H1 (cell line): ENCODE results near the gene IL9R. TPM values are rescaled to one million over a fixed set of nuclear protein-coding genes. Genes with fewer than 3 reads are reported as not detected.

Experiments
- CTCF ChIA-PET: fragments of 300-600 bp; sonication (Branson Sonifier 250); formaldehyde crosslinking; loops from one replicate; lab custom pipeline; 2021; ENCODE audit not compliant: partially characterized antibody; lab: Charles Lee
- POLR2A ChIA-PET: fragments of 300-600 bp; sonication (Branson Sonifier 250); formaldehyde crosslinking; loops from one replicate; lab custom pipeline; 2021; ENCODE audit warnings: inconsistent platforms; ENCODE audit not compliant: partially characterized antibody; lab: Charles Lee
- DNase-seq, 2 experiments: peaks; one replicate each; pipeline versions ENCODE4 v3.0.0 to v3.0.0-alpha.2; 2010 to 2022; ENCODE audit warnings: low spot score in 2 of 2, low read depth in 1 of 2, mixed read lengths in 1 of 2
- FAIRE-seq: peaks from 2 replicates; lab custom pipeline; 2011; peaks lifted over from hg19 to GRCh38; lab: Jason Lieb, UNC
- H2AFZ ChIP-seq: 2 replicates; pipeline ENCODE4 v1.8.1; 2012; ENCODE audit warnings: low read length, inconsistent platforms
- H2AK5ac ChIP-seq: 2 replicates; pipeline ENCODE4 v1.6.1; 2013; ENCODE audit warnings: low read depth, low read length
- H2BK120ac ChIP-seq: replicated peaks from 2 replicates; pipeline ENCODE3; 2013; ENCODE audit warnings: low read depth, low read length, inconsistent platforms
- H2BK12ac ChIP-seq: 2 replicates; pipeline ENCODE4 v1.6.1; 2013; ENCODE audit warnings: low read depth, low read length
- H2BK15ac ChIP-seq: 2 replicates; pipeline ENCODE4 v1.6.1; 2013; ENCODE audit warnings: low read length
- H2BK20ac ChIP-seq: 2 replicates; pipeline ENCODE4 v1.6.1; 2013; ENCODE audit warnings: low read length
- H2BK5ac ChIP-seq: 2 replicates; pipeline ENCODE4 v1.6.1; 2013; ENCODE audit warnings: low read depth, low read length
- H3K14ac ChIP-seq: 2 replicates; pipeline ENCODE4 v1.6.1; 2013; ENCODE audit warnings: inconsistent platforms; ENCODE audit not compliant: insufficient read length
- H3K18ac ChIP-seq: 2 replicates; pipeline ENCODE4 v1.6.1; 2013; ENCODE audit warnings: low read length; ENCODE audit errors: extremely low read depth
- H3K23ac ChIP-seq: 2 replicates; pipeline ENCODE4 v1.6.1; 2013; ENCODE audit warnings: inconsistent platforms; ENCODE audit not compliant: insufficient read length
- H3K23me2 ChIP-seq: 2 replicates; pipeline ENCODE4 v1.6.1; 2013; ENCODE audit warnings: low read depth, low read length
- H3K27ac ChIP-seq: 2 replicates; pipeline ENCODE4 v1.6.1; 2011; ENCODE audit warnings: low read depth, low read length, inconsistent platforms
- H3K27me3 ChIP-seq, 4 experiments: replicated peaks in 1 of 4; 1 replicate in 1 of 4; 2 replicates in 3 of 4; pipeline versions ENCODE4 v1.6.1 to v1.8.1; 2011 to 2013; ENCODE audit warnings: low read length in 3 of 4, mild to moderate bottlenecking in 3 of 4, inconsistent platforms in 2 of 4, mixed read lengths in 2 of 4, moderate library complexity in 1 of 4; ENCODE audit not compliant: control insufficient read depth in 3 of 4, insufficient read depth in 3 of 4; ENCODE audit errors: extremely low read depth in 1 of 4
- H3K36me3 ChIP-seq, 4 experiments: 2 replicates each; pipeline versions ENCODE4 v1.6.1 to v1.8.1; 2011 to 2013; ENCODE audit warnings: mild to moderate bottlenecking in 4 of 4, low read length in 3 of 4, moderate library complexity in 2 of 4, control low read depth in 1 of 4, inconsistent platforms in 1 of 4; ENCODE audit not compliant: insufficient read depth in 4 of 4, control insufficient read depth in 2 of 4
- H3K4ac ChIP-seq: replicated peaks from 2 replicates; pipeline ENCODE3; 2013; ENCODE audit warnings: low read length, low read depth, mixed read lengths, inconsistent platforms; ENCODE audit not compliant: insufficient read length
- H3K4me1 ChIP-seq, 4 experiments: replicated peaks in 1 of 4; 1 replicate in 1 of 4; 2 replicates in 3 of 4; pipeline versions ENCODE4 v1.6.1 to v1.8.1; 2011 to 2013; ENCODE audit warnings: low read length in 3 of 4, inconsistent platforms in 2 of 4, mixed read lengths in 1 of 4; ENCODE audit not compliant: insufficient read depth in 4 of 4, control insufficient read depth in 3 of 4
- H3K4me2 ChIP-seq, 2 experiments: 2 replicates each; pipeline versions ENCODE4 v1.6.1 to v1.8.1; 2011 to 2013; ENCODE audit warnings: low read depth in 2 of 2, low read length in 2 of 2, control low read depth in 1 of 2, inconsistent platforms in 1 of 2, mild to moderate bottlenecking in 1 of 2; ENCODE audit not compliant: insufficient read depth in 1 of 2
- H3K4me3 ChIP-seq, 4 experiments: fragments of 200-600, 300-600 bp in 1 of 4; sonication (generic), shearing (Covaris generic), sonication (Bioruptor Twin) in 1 of 4; 2 replicates each; pipeline versions ENCODE4 v1.5.1 to v1.8.1; 2011 to 2016; ENCODE audit warnings: low read length in 4 of 4, low read depth in 3 of 4, control low read depth in 2 of 4, inconsistent platforms in 2 of 4, mild to moderate bottlenecking in 2 of 4, mixed read lengths in 1 of 4, moderate library complexity in 1 of 4; ENCODE audit not compliant: insufficient read depth in 2 of 4; ENCODE audit errors: extremely low read depth in 1 of 4
- H3K56ac ChIP-seq: replicated peaks from 2 replicates; pipeline ENCODE3; 2013; ENCODE audit warnings: low read depth, mild to moderate bottlenecking, mixed read lengths, low read length, inconsistent platforms; ENCODE audit not compliant: insufficient read length
- H3K79me1 ChIP-seq: 2 replicates; pipeline ENCODE4 v1.6.1; 2013; ENCODE audit warnings: low read depth, low read length, control low read depth
- H3K79me2 ChIP-seq, 2 experiments: 2 replicates each; pipeline versions ENCODE4 v1.6.1 to v1.8.1; 2012 to 2013; ENCODE audit warnings: low read length in 2 of 2, mild to moderate bottlenecking in 2 of 2, inconsistent platforms in 1 of 2; ENCODE audit not compliant: insufficient read depth in 2 of 2, control insufficient read depth in 1 of 2
- H3K9ac ChIP-seq, 4 experiments: replicated peaks in 1 of 4; 1 replicate in 1 of 4; 2 replicates in 3 of 4; pipeline versions ENCODE4 v1.6.1 to v1.8.1; 2011 to 2013; ENCODE audit warnings: low read depth in 3 of 4, low read length in 3 of 4, control low read depth in 2 of 4, mild to moderate bottlenecking in 2 of 4, moderate library complexity in 2 of 4, inconsistent platforms in 1 of 4; ENCODE audit errors: extremely low read depth in 1 of 4
- H3K9me3 ChIP-seq, 2 experiments: 2 replicates each; pipeline versions ENCODE4 v1.6.1 to v1.8.1; 2012 to 2013; ENCODE audit warnings: mild to moderate bottlenecking in 2 of 2, moderate library complexity in 2 of 2, control low read depth in 1 of 2, inconsistent platforms in 1 of 2, low read depth in 1 of 2, low read length in 1 of 2, mixed read lengths in 1 of 2; ENCODE audit not compliant: insufficient read depth in 2 of 2
- H4K20me1 ChIP-seq, 2 experiments: replicated peaks in 1 of 2; 2 replicates each; pipeline versions ENCODE3 to v1.8.1; 2011 to 2013; ENCODE audit warnings: inconsistent platforms in 2 of 2, low read length in 2 of 2, mild to moderate bottlenecking in 1 of 2; ENCODE audit not compliant: insufficient read depth in 2 of 2, control insufficient read depth in 1 of 2
- H4K5ac ChIP-seq: 2 replicates; pipeline ENCODE4 v1.6.1; 2013; ENCODE audit warnings: low read length, low read depth, mixed read lengths, inconsistent platforms; ENCODE audit not compliant: insufficient read length
- H4K8ac ChIP-seq: 2 replicates; pipeline ENCODE4 v1.8.0; 2013; ENCODE audit warnings: mild to moderate bottlenecking, moderate library complexity, low read length, inconsistent platforms; ENCODE audit not compliant: insufficient read depth; ENCODE audit errors: extremely low read depth
- H4K91ac ChIP-seq: replicated peaks from 2 replicates; pipeline ENCODE3; 2013; ENCODE audit warnings: low read length, mixed read lengths, inconsistent platforms; ENCODE audit not compliant: insufficient read length
- CEBPB ChIP-seq: IDR thresholded peaks from 2 replicates; pipeline ENCODE4 v1.6.1; 2012; ENCODE audit warnings: low read depth, low read length
- HDAC6 ChIP-seq: IDR thresholded peaks from one replicate; pipeline ENCODE4 v1.7.1; 2012; ENCODE audit warnings: low read depth, mild to moderate bottlenecking, inconsistent platforms, low read length, moderate library complexity
- POLR2A ChIP-seq, 2 experiments: IDR thresholded peaks; 1 replicate in 1 of 2; 2 replicates in 1 of 2; pipeline ENCODE4 v1.6.1; 2011; ENCODE audit warnings: low read depth in 2 of 2, low read length in 2 of 2, mild to moderate bottlenecking in 2 of 2; ENCODE audit errors: control extremely low read depth in 1 of 2
- POU5F1 ChIP-seq: IDR thresholded peaks from 2 replicates; pipeline ENCODE4 v1.6.1; 2011; ENCODE audit warnings: low read depth, mild to moderate bottlenecking, low read length, moderate library complexity
- RNF2 ChIP-seq: fragments of 200-900, 300-1000 bp; sonication (generic); IDR thresholded peaks from 2 replicates; pipeline ENCODE4 v1.7.1; 2016; ENCODE audit warnings: borderline replicate concordance, low read depth, mild to moderate bottlenecking, antibody characterized with exemption, low read length; ENCODE audit not compliant: poor library complexity, severe bottlenecking; ENCODE audit errors: missing control alignments
- RXRA ChIP-seq: IDR thresholded peaks from 2 replicates; pipeline ENCODE4 v1.6.1; 2011; ENCODE audit warnings: low read depth, mild to moderate bottlenecking, low read length, moderate library complexity; ENCODE audit not compliant: insufficient read depth
- SIX5 ChIP-seq: IDR thresholded peaks from 2 replicates; pipeline ENCODE4 v1.6.1; 2011; ENCODE audit warnings: mild to moderate bottlenecking, low read depth, low read length
- TAF1 ChIP-seq: IDR thresholded peaks from 2 replicates; pipeline ENCODE4 v1.6.1; 2011; ENCODE audit warnings: mild to moderate bottlenecking, low read depth, low read length
- TCF12 ChIP-seq: IDR thresholded peaks from 2 replicates; pipeline ENCODE4 v1.6.1; 2011; ENCODE audit warnings: low read depth, mild to moderate bottlenecking, low read length
- WGBS, 2 experiments: shearing (Covaris generic) in 1 of 2; methylation state at CpG; one replicate each; pipeline versions ENCODE4 v1.1.6 to v1.1.7; 2013 to 2015; ENCODE audit warnings: low lambda C conversion rate in 2 of 2, mixed read lengths in 2 of 2, inconsistent platforms in 1 of 2, low coverage in 1 of 2, missing lambda C conversion rate in 1 of 2; ENCODE audit not compliant: insufficient replicate concordance in 2 of 2, insufficient coverage in 1 of 2, insufficient read length in 1 of 2; ENCODE audit errors: extremely low coverage in 1 of 2, missing lambda C conversion rate in 1 of 2; 5-methylcytosine and 5-hydroxymethylcytosine counted together
- polyA plus RNA-seq, 7 experiments: library from polyadenylated mRNA; depleted of rRNA in 3 of 7; stranded (reverse) in 5 of 7; unstranded in 2 of 7; fragments of >200 nt in 5 of 7; fragments of 200-250 nt in 2 of 7; gene quantifications; 1 replicate in 5 of 7; 2 replicates in 1 of 7; 4 replicates in 1 of 7; pipeline versions ENCODE4 v1.2.1 to v1.2.3, GENCODE V29; 2011 to 2013; ENCODE audit warnings: missing spikeins in 2 of 7, mixed read lengths in 2 of 7
- total RNA-seq: library from RNA; stranded (reverse); fragmentation: NEBNext Ultra II Directional; extraction: Animal tissue kit (Norgen Biotek cat#: 25700); gene quantifications from 2 replicates; pipeline ENCODE4 v1.2.1, GENCODE V29; 2021

IL9R gene
- total and polyA plus RNA-seq, 2 of the 8 experiments (the other 6 are each of a cell fraction or from before 2014, with no cell fraction given) = 0.14 to 0.28 TPM

GRCh38 chrX:155983326-155983725 lies 14.2 kb upstream of the IL9R start:
- Histone ChIP-seq H3K9me3 (peaks cover 49 to 65% of the 10 kb centered on the region in 2 experiments), H3K79me2 (no peaks in the 10 kb centered on the region), H3K79me1 (no peaks in the 10 kb centered on the region), H2AFZ (no peak overlapping the region), H4K5ac (no peak overlapping the region), H3K23ac (no peak overlapping the region), H3K4me3 (no peak overlapping the region), H4K91ac (no peak overlapping the region), H3K4me2 (no peak overlapping the region), H2BK12ac (no peak overlapping the region), H4K20me1 (no peaks in the 10 kb centered on the region), H3K4me1 (no peaks in the 10 kb centered on the region), H3K9ac (no peak overlapping the region), H3K18ac (no peak overlapping the region), H3K27ac (no peak overlapping the region), H3K4ac (no peak overlapping the region), H3K36me3 (no peaks in the 10 kb centered on the region), H3K23me2 (no peaks in the 10 kb centered on the region; the same call in 1 of the 2 replicates), H2BK120ac (no peak overlapping the region), H2BK5ac (no peak overlapping the region), H2BK20ac (no peak overlapping the region), H3K14ac (no peak overlapping the region), H3K27me3 (no peaks in the 10 kb centered on the region), H2BK15ac (no peak overlapping the region), H3K56ac (no peak overlapping the region), H4K8ac (no peak overlapping the region), H2AK5ac (no peak overlapping the region)
- 90% methylated on average over 2 of the region's 2 CpGs; no CpG with 5 or more reads in 1 of the 2 experiments for WGBS, 2 experiments
- FAIRE-seq = no peak
- ChIA-PET POLR2A (no interaction called here), CTCF (no interaction called here)
- no peak for DNase-seq
- TF ChIP-seq RXRA (no peak), POLR2A (IDR thresholded peaks at IDR 0.05; ENCODE audit: control extremely low read depth in 1 of 2, low read depth in 2 of 2, low read length in 2 of 2) (no peak), CEBPB (no peak), TAF1 (no peak), SIX5 (no peak), HDAC6 (no peak), RNF2 (no peak), POU5F1 (no peak), TCF12 (no peak)
